Gastrocnemius medialis (tissue), 4 donors: Measurements from ENCODE around the gene SLAIN2. TPM values are rescaled to one million over a fixed set of nuclear protein-coding genes. Genes with fewer than 3 reads are reported as not detected.
A peak's percentile ranks its signal among the peaks of the same experiment; 100 is the strongest.
"Not testable (repeated sequence)": the region's sequence is repeated elsewhere in the genome, so short reads cannot be mapped to it uniquely, and the experiment has no call there.

Source experiments
- ATAC-seq, 2 donors: fragments of 150-250 bp; one replicate each; pipeline ENCODE4 v1.9.1; 2016
- DNase-seq, 2 donors: peaks; one replicate each; pipeline ENCODE4 v3.0.0-alpha.2; 2019
- H3K27ac ChIP-seq, 4 donors: fragments of 200-600 bp; sonication (generic); 1 replicate in 1 of 4; 2 replicates in 3 of 4; pipeline ENCODE4 v1.5.1; 2016 to 2018; ENCODE audit warnings: mild to moderate bottlenecking in 2 of 4, moderate library complexity in 1 of 4
- H3K27me3 ChIP-seq, 3 donors: fragments of 200-600 bp; sonication (generic) in 2 of 3; 1 replicate in 1 of 3; 2 replicates in 2 of 3; pipeline versions ENCODE4 v1.5.1 to v1.6.0; 2016 to 2019; ENCODE audit warnings: mild to moderate bottlenecking in 1 of 3, moderate library complexity in 1 of 3
- H3K36me3 ChIP-seq, 2 donors: fragments of 200-600 bp; sonication (generic) in 1 of 2; one replicate each; pipeline ENCODE4 v1.5.1; 2017 to 2018
- H3K4me1 ChIP-seq, 2 donors: fragments of 200-600 bp; sonication (generic) in 1 of 2; one replicate each; pipeline ENCODE4 v1.5.1; 2016 to 2017; ENCODE audit warnings: mild to moderate bottlenecking in 2 of 2
- H3K4me3 ChIP-seq, 4 donors: fragments of 200-600 bp; sonication (generic) in 3 of 4; 1 replicate in 1 of 4; 2 replicates in 3 of 4; pipeline ENCODE4 v1.5.1; 2016 to 2019; ENCODE audit warnings: mild to moderate bottlenecking in 2 of 4
- H3K9me3 ChIP-seq, 3 donors: fragments of 200-600 bp; sonication (generic) in 2 of 3; 1 replicate in 1 of 3; 2 replicates in 2 of 3; pipeline ENCODE4 v1.5.1; 2016 to 2019
- POLR2A ChIP-seq, 2 donors: fragments of 450-650 bp; IDR thresholded peaks; one replicate each; pipeline ENCODE4 v1.6.1; 2017; ENCODE audit warnings: antibody characterized with exemption in 2 of 2, mild to moderate bottlenecking in 2 of 2, moderate library complexity in 2 of 2
- in situ Hi-C, 4 donors: fragments of 200-750 bp; cut with MboI; loops; one replicate each; pipeline versions ENCODE4 v1.15.0 to v1.8.0; 2017; ENCODE audit warnings: low sequenced_read_pairs in 4 of 4
- intact Hi-C: fragments of 100-400 bp; cut with DNase I; formaldehyde crosslinking; loops from one replicate; pipeline ENCODE4 v1.15.1; 2023; ENCODE audit warnings: low total_unique reads
- total RNA-seq, 4 donors: library from RNA; depleted of rRNA; stranded (reverse); fragments of >200 nt; gene quantifications; one replicate each; pipeline versions ENCODE4 v1.1.0 to v1.2.3, GENCODE V29; 2016
- TF ChIP-seq, protein P1 (sequence below), 5 experiments: fragments of 450-650 bp in 3 of 5; fragments of 200-600 bp in 2 of 5; sonication (generic) in 2 of 5; IDR thresholded peaks in 4 of 5; conservative IDR thresholded peaks in 1 of 5; 1 replicate in 4 of 5; 2 replicates in 1 of 5; pipeline ENCODE4 v1.5.1; 2016 to 2019; ENCODE audit warnings: antibody characterized with exemption in 5 of 5, mild to moderate bottlenecking in 3 of 5, moderate library complexity in 3 of 5

SLAIN2 gene
- total RNA-seq, 4 donors from 2014 or later, result 64.3 to 211 (median 138) TPM

DNA sequence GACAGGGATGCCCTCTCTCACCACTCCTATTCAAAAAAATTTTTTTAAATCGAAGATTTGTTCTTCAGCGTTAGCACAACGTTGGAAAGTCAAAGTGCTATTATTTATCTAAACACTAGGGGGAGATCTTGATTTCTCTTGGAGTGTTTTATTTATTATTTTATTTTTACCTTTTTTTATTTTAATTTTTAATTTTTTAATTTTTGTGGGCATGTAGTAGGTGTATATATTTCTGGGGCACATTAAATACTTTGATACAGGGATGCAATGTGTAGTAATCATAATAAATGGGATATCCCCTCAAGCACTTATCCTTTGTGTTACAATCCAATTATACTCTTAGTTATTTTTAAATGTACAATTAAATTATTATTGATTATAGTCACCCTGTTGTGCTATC, 104.4 kb downstream of the SLAIN2 start:
- Histone ChIP-seq H3K4me1 (no peaks in the 10 kb centered on the region), H3K36me3 (no peaks in the 10 kb centered on the region), H3K27me3 (no peaks in the 10 kb centered on the region), H3K27ac (no peak overlapping the region), H3K4me3 (no peak overlapping the region), H3K9me3 (no peaks in the 10 kb centered on the region)
- in situ Hi-C loops (no loop called here), intact Hi-C loops (no loop called here)
- ATAC-seq (no peak), DNase-seq (no peak)
- TF ChIP-seq, protein P1, sequence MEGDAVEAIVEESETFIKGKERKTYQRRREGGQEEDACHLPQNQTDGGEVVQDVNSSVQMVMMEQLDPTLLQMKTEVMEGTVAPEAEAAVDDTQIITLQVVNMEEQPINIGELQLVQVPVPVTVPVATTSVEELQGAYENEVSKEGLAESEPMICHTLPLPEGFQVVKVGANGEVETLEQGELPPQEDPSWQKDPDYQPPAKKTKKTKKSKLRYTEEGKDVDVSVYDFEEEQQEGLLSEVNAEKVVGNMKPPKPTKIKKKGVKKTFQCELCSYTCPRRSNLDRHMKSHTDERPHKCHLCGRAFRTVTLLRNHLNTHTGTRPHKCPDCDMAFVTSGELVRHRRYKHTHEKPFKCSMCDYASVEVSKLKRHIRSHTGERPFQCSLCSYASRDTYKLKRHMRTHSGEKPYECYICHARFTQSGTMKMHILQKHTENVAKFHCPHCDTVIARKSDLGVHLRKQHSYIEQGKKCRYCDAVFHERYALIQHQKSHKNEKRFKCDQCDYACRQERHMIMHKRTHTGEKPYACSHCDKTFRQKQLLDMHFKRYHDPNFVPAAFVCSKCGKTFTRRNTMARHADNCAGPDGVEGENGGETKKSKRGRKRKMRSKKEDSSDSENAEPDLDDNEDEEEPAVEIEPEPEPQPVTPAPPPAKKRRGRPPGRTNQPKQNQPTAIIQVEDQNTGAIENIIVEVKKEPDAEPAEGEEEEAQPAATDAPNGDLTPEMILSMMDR (IDR thresholded peaks at IDR 0.05 in 4 of 5, conservative IDR thresholded peaks at IDR 0.05 in 1 of 5), result peak in 2 of 5 experiments; percentile 47 to 50
- no peak for TF ChIP-seq POLR2A (IDR thresholded peaks at IDR 0.05)

DNA sequence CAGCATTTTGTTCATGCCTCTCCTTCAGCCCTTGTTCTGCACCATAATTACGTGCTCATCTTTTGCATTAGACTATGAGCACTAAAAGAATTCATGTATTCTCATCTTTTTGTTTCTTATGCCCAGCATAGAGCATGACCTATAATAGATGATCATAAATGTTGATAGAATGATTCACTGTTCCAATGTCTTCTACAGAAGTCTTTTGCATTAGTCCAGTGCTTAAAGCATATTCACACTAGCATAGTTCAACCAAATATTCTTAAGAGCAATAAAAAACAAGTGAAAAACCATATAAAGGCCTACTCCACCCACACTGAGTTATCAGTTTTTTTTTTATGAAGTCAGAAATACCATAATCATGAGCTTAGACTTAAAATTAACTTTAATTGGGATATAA, 105.3 kb downstream of the SLAIN2 start:
- in situ Hi-C loops, result no loop called here

DNA sequence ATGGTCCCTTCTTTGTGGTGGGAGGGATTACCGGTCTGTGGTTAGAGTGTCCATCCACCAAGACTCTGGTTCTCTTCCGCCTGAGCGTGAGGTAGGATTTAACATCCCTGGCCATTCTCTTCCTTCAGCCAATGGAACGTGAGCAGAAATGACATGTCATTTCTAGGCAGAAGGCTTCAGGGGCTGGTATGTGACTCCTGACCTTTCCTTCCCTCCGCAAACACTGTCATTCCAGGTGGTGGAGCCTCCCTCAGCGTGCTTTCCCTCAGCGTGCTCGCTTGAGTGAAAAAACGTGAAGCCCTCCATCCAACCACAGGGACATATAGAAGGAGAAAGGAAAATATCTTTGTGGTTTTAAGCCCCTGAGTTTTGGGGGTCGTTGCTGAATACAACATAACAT, 107.8 kb downstream of the SLAIN2 start:
- Histone ChIP-seq H3K4me3 (no peak overlapping the region), H3K36me3 (no peaks in the 10 kb centered on the region), H3K4me1 (no peaks in the 10 kb centered on the region), H3K9me3 (no peaks in the 10 kb centered on the region), H3K27me3 (no peaks in the 10 kb centered on the region), H3K27ac (no peak overlapping the region)
- intact Hi-C loops, result no loop called here
- no peak for ATAC-seq
- in situ Hi-C loops, result no loop called here
- TF ChIP-seq, protein P1 (IDR thresholded peaks at IDR 0.05 in 4 of 5, conservative IDR thresholded peaks at IDR 0.05 in 1 of 5), result no peak
- TF ChIP-seq POLR2A (IDR thresholded peaks at IDR 0.05), result no peak
- no peak for DNase-seq

More for the DNA sequence above, 105.3 kb downstream of the SLAIN2 start:
- ATAC-seq, result no peak
- H3K27me3 ChIP-seq, result no peaks in the 10 kb centered on the region
- intact Hi-C loops, result no loop called here
- H3K4me3 ChIP-seq, result no peak overlapping the region
- H3K27ac ChIP-seq, result no peak overlapping the region
- no peaks in the 10 kb centered on the region for H3K9me3 ChIP-seq
- H3K4me1 ChIP-seq, result no peaks in the 10 kb centered on the region
- TF ChIP-seq, protein P1 (IDR thresholded peaks at IDR 0.05 in 4 of 5, conservative IDR thresholded peaks at IDR 0.05 in 1 of 5), result no peak
- no peak for TF ChIP-seq POLR2A (IDR thresholded peaks at IDR 0.05)
- DNase-seq, result no peak
- H3K36me3 ChIP-seq, result no peaks in the 10 kb centered on the region

DNA sequence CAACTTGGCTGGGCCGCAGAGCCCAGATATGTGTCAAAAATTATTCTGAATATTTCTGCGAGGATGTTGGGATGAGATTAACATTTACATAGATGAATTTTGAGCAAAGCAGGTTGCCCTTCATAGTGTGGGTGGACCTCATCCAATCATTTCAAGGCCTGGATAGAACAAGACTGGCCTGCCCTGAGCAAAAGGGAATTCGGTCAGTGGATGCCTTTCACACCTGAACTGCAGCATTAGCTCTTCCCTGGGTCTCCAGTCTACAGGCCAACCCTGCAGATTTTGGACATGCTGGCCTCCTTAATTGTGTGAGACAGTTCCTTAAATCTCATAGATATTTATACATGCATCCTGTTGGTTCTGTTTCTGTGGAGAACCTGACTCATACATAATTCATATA, 109.4 kb downstream of the SLAIN2 start:
- Histone ChIP-seq H3K27ac (no peak overlapping the region), H3K4me3 (no peak overlapping the region), H3K27me3 (no peaks in the 10 kb centered on the region), H3K4me1 (no peaks in the 10 kb centered on the region), H3K9me3 (no peaks in the 10 kb centered on the region), H3K36me3 (no peaks in the 10 kb centered on the region)
- ATAC-seq (no peak), DNase-seq (no peak)
- in situ Hi-C loops, result loop anchor here in 1 of 4 donors (25.0 kb wide), 1 partner anchor 512 kb away; no protein-coding TSS in a partner anchor
- intact Hi-C loops, result no loop called here
- TF ChIP-seq, protein P1 (IDR thresholded peaks at IDR 0.05 in 4 of 5, conservative IDR thresholded peaks at IDR 0.05 in 1 of 5), result no peak
- TF ChIP-seq POLR2A (IDR thresholded peaks at IDR 0.05), result no peak

DNA sequence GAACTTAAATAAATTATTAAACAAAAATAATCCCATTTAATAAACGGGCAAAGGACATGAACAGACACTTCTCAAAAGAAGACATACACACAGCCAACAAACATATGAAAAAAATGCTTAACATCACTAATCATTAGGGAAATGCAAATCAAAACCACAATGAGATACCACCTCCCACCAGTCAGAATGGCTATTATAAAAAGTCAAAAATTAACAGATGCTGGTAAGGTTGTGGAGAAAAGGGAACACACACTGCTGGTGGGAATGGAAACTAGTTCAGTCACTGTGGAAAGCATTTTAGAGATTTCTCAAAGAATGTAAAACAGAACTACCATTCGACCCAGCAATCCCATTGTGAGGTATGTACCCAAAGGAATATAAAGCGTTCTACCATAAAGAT, 110.3 kb downstream of the SLAIN2 start:
- H3K4me3 ChIP-seq, H3K4me1 ChIP-seq, H3K27ac ChIP-seq, H3K36me3 ChIP-seq, intact Hi-C loops, H3K27me3 ChIP-seq, H3K9me3 ChIP-seq, ATAC-seq, DNase-seq: not testable (repeated sequence)
- in situ Hi-C loops, result loop anchor here in 1 of 4 donors (25.0 kb wide), 1 partner anchor 511 kb away; no protein-coding TSS in a partner anchor
